GM11168 (cell line): Measurements from ENCODE around the gene PGBD5.

ENCODE experiments used
- in situ Hi-C: fragments of 300-500 bp; cut with MboI; formaldehyde crosslinking; loops from one replicate; pipeline ENCODE4 v1.12.0; 2022; ENCODE audit warnings: low sequenced_read_pairs; ENCODE audit not compliant: unreplicated experiment

The PGBD5 gene

DNA sequence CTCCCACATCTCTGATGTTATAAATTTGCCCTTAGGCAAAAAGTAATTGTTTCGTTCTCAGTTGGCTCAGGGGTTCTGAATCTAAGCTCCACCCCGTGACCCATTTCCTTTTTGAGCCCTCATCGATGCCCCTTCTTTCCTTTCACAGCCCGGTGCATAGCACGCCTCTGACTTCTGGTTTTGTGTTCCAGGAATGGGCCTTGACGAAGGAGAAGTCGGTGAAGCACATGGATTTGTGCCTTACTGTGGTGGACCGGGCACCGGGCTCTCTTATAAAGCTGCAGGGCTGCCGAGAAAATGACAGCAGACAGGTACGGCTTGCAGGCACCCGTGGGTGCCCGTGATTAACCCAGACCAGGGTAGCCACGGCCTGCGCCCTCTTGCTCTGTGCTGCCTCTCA is 151.9 kb downstream of the PGBD5 start:
- in situ Hi-C loops = no loop called here

DNA sequence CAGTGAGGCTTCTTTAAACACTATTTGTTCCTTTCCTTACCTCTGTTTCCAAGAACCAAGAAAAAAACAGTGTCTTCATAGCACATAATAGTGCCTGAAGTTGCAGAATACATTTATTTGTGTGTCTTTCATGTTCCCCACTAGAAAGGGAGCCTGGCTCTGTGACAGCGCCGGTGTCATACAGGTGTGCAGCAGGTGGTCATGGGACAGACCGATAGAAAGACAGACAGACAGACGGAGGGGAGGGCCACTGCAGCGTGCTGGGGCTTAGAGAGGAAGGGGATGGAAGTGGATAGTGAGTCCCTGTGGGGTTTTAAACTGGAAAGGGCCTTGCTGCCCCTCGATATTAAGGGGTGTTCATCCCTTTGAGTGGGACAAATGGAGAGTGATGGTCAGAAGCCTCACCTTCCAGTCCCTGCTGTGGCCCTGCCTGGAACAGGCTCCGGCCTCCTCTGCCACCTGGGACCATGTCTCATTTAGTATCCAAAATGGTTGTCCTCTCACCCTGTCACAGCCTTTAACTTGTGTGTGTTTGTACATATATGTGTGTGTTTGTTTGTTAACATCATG is 152.9 kb downstream of the PGBD5 start:
- in situ Hi-C loops = no loop called here

DNA sequence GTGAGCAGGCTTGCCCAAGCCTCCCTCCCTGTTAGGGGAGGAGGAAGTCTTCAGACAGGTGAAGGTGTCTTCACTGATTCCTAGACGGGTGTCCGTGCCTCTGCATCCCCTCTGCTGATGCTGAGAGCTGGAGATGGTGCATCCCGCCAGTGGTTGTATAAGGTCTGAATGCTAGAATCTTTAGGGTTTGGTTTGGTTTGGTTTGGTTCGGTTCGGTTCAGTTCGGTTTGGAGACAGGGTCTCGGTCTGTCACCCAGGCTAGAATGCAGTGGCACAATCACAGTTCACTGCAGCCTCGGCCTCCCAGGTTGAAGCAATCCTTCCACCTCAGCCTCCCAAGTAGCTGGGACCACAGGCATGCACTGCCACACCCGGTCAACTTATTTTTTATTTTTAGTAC is 153.6 kb downstream of the PGBD5 start:
- in situ Hi-C loops = no loop called here

DNA sequence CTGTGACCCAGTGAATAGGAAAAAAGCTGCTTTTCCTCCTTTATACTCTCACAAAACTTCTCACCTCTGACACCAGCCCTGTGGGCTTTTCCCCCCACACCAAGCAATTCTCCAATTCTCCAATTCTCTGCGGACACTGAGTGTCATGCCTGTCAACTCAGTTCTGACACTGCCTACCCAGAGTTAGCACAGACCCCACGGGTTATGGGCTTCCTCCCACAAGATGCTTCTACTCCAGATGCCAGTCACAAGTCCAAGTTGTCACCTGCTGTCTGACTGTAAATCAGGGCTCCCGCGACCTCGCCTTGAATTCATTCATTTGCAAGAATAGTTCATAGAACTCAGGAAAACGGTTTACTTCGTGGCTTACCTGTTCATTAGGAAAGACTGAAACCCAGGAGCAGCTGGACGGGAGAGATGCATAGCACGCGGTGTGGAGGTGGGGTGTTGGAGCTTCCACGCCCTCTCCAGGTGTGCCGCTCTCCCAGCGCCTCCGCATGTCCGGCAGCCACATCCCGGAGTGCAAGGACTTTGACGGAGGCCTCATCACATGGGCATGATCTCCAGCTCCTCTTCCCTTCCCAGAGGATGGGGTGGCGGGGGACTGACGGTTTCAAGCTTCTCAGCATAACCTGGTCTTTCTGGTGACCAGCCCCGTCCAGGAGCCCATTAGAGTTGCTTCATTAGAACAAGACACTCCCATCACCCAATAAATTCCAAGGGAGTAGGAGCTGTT is 154.7 kb downstream of the PGBD5 start:
- in situ Hi-C loops = no loop called here

DNA sequence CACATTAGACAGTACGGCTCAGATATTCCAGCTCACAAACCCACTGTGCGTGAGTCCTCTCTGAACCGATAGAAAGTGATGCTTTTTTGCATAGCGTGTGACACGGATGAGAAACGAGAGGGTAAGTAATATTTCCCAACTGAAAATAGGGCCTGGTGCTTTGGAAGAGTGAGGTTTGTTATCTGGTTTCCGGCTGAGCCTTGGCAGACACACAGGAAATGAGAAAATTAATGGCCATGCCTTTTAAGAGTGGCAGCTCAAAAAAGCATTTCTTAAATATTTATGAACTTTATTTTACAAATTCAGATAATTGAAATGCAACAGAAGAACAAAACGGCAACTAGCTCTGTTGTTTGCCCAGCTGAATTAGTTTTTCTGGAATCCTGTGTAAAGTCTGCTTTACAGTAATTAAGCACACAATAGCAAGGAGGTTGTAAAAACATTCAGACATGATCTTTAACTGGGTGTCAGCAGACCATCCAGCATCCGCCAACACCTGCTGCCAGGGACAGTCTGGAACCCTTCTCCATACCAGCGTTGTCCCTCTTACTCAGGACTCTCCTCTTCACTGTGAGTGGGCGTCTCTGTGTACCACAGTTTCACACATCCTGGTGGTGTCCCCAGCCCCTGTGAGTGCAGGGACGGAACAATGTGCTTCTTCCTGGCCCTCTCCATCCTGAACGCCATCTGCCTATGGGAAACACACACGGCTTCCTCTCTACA is 155.4 kb downstream of the PGBD5 start:
- in situ Hi-C loops = no loop called here

DNA sequence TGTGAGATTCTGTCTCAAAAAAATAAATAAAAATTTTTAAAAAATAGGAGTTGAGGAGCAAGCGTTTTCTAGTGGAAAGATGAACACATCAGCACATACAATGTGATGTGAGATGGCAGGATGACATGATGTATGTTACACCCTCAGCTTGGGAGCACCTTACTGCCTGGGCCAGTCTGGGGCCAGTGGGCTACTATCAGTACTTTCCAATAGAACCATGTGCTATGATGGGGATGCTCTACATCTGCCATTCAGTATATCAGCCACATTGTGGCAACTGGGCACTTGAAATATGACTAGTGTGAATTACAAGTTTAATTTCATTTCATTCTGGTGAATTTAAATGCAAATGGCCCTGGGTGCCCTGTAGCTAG is 156.0 kb downstream of the PGBD5 start:
- in situ Hi-C loops = no loop called here

DNA sequence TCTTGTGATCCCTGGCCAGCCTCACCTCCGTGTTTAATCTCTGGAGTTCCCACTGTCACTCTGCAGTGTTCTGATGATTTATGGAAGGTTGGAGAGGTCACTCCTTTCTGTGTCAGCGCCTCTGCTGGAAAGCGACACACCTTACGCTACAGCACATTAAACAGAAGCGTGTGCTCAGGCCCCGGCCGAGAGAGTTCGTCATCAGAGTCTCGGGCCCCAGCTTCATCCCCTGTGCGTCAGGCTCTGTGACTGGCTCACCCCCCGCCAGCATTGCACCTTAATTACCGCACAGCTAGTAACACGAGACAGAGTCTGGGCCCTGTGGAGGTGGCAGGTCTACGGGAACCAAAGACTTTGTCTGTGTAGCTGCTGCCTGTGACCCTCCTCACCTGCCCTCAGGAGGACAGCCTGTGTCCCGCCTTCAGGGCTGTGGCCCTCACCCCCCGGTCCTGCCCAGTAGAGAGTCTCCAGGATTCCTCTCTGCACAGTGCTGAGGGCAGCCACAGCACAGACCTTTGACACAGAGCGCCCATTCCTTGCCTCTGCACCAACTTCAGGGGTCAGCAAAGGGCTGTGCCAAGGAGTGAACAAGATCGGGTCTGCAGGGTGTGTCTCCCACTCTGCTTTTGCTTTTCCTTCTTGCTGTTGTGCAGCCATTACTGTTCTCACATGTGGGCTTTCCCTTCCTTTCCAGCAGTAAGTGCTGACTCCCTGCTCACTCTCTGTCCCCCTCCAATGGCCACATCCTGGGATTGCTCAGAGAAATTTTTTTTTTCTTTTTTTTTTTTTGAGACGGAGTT is 157.6 kb downstream of the PGBD5 start:
- in situ Hi-C loops = no loop called here

DNA sequence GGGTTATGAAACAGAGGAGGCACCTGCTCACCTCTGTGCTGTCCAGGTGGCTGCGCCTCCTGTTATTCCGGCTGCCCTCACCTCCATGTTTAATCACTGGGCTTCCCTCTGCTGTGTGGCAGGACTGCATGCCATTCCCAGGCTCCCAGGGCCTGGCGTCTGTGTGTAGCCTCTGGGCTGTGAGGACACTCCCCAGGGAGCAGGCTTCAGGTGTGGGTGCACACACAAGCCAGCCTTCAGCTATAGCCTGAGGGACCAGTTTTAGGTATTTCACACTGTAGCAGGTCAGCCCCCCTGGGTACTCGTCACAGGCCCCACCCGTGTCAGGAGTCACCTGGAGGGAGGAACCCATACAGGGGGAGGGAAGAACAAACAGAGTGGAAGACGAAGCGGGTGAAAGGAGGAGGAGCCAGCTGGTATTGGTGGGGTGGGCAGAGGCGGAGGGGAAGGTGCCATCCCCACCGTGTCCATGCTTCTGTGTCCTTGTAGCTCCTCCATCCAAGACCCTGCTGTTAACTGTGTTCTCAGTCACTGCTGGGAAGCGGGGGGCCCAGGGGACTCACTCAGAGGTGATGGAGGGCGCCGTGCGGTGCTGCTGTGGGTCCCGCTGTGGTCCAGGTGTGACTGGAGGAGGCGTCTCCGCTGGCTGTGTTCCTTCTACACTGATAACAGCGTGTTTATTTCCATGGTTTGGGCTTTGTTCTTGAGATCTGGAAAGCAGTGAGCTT is 158.6 kb downstream of the PGBD5 start:
- in situ Hi-C loops = no loop called here

DNA sequence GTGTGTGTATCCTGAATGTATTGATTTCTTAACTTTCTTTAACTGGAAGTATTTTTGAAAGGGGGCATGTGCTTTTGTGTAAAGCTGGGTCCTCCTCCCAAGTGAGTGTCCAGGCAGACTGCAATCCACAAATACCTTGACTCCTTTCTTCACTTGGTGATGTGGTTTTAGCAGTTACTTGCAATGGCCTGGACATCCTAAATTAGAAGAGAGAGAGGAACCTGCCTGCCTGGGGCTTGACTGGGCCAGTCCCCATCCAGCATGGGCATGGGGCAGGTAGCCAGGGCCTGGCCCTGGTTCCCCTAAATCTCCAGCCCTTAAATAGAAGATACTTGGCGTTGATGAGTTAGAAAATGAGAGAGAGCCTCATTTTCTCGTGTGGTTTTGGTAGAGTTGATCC is 159.7 kb downstream of the PGBD5 start:
- in situ Hi-C loops = no loop called here

DNA sequence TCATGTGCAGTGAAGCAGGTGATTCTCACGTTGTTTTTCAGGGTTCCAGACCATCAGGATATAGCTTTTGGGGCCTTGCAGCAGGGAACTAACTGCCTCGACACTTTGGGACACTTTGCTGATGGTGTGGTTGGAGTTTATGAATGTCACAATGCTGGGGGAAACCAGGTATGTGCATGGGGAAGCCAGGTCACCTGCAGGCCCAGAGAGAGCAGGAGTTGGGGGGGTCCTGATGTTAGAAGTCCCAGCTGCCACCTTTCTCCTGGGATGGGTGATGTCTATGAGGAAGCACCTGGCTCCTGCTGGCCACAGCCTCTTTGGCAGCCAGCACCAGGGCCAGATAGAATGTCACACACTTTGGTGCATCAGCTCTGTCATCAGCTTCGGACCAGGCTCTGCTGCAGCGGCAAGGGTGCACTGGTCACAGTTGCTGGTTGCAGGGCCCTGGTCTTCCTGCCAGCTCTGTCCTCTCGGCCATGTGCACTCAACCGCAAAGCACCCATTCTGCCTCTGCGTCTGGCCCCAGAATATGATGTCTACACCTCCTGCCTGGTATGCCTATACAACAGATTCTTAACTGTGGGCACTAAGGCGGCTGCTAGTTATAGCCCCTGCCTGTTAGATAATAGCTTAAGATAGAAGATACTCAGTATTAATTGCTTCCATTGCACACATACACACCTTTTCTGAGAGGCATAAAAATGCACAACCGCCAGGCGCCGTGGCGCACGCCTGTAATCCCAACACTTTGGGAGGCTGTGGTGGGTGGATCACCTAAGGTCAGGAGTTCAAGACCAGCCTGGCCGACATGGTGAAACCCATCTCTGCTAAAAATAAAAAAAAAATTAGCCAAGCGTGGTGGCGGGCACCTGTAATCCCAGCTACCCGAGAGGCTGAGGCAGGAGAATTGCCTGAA is 160.7 kb downstream of the PGBD5 start:
- in situ Hi-C loops = no loop called here
